ENCODE data around the gene ABCB11.
A peak's percentile ranks its signal among the peaks of the same experiment; 100 is the strongest.

ABCB11 gene

DNA sequence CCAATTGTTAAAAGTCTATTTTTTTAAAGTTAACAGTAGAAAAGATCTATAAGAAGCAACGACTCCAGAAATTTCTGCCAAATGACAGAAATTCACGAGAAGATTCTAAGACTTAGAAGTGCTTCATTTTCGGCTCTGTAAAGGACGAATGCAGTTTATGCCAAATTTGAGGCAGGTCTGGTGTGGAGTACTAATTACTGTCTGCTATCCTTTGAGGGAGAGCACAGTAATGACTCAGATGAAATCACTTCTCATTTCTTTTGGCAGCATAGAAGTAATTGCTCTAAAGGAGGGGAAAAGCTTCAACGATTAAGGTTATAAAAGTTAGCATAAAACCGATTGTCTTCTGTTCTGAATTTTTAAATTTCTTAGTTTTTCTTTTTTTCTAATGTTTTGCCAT lies 118.7 kb downstream of the ABCB11 start:
- TF ChIP-seq CTCF (IDR thresholded peaks at IDR 0.05; ENCODE audit: low read depth, low read length), result no peak
- Histone ChIP-seq H4K20me1 (ENCODE audit: insufficient read depth, low read length) (no peaks in the 10 kb centered on the region), H3K4me2 (ENCODE audit: low read length) (peak overlapping the region; percentile 86), H3K9me3 (ENCODE audit: insufficient read depth, low read length) (no peaks in the 10 kb centered on the region), H3K9ac (ENCODE audit: low read length) (peak overlapping the region; percentile 17; the same call in 1 of the 2 replicates), H3K27ac (ENCODE audit: low read length) (no peak overlapping the region), H3K4me3 (ENCODE audit: low read length) (peak overlapping the region; percentile 77), H3K4me1 (ENCODE audit: low read length) (peaks cover 9% of the 10 kb centered on the region), H3K79me2 (ENCODE audit: low read length) (no peaks in the 10 kb centered on the region), H3K27me3 (ENCODE audit: low read depth, low read length) (peaks cover 18% of the 10 kb centered on the region), H3K36me3 (replicated peaks; ENCODE audit: low read depth, low read length) (no peaks in the 10 kb centered on the region), H2AFZ (ENCODE audit: low read depth, low read length) (0 out of 2 replicates have a peak overlapping the region, but pooled peaks have one; percentile 19)

GRCh38 chr2:168910330-168910729 lies 120.8 kb downstream of the ABCB11 start:
- Histone ChIP-seq H3K9me3 (ENCODE audit: insufficient read depth, low read length) (no peaks in the 10 kb centered on the region), H3K27me3 (ENCODE audit: low read depth, low read length) (peaks cover 27% of the 10 kb centered on the region), H3K36me3 (replicated peaks; ENCODE audit: low read depth, low read length) (no peaks in the 10 kb centered on the region), H2AFZ (ENCODE audit: low read depth, low read length) (no peak overlapping the region), H4K20me1 (ENCODE audit: insufficient read depth, low read length) (no peaks in the 10 kb centered on the region), H3K79me2 (ENCODE audit: low read length) (no peaks in the 10 kb centered on the region), H3K4me2 (ENCODE audit: low read length) (no peak overlapping the region), H3K27ac (ENCODE audit: low read length) (no peak overlapping the region), H3K9ac (ENCODE audit: low read length) (no peak overlapping the region), H3K4me3 (ENCODE audit: low read length) (no peak overlapping the region), H3K4me1 (ENCODE audit: low read length) (peaks cover 9% of the 10 kb centered on the region)
- TF ChIP-seq EZH2phosphoT487 (IDR thresholded peaks at IDR 0.05; ENCODE audit: low read depth) (no peak), CTCF (IDR thresholded peaks at IDR 0.05; ENCODE audit: low read depth, low read length) (no peak)

- Histone ChIP-seq H3K9me3 (ENCODE audit: insufficient read depth, low read length) (no peaks in the 10 kb centered on the region), H2AFZ (ENCODE audit: low read depth, low read length) (no peak overlapping the region), H3K9ac (ENCODE audit: low read length) (no peak overlapping the region), H3K4me3 (ENCODE audit: low read length) (no peak overlapping the region), H3K27me3 (ENCODE audit: low read depth, low read length) (peaks cover 25% of the 10 kb centered on the region), H3K4me1 (ENCODE audit: low read length) (peaks cover 9% of the 10 kb centered on the region), H3K79me2 (ENCODE audit: low read length) (no peaks in the 10 kb centered on the region), H3K36me3 (replicated peaks; ENCODE audit: low read depth, low read length) (no peaks in the 10 kb centered on the region), H4K20me1 (ENCODE audit: insufficient read depth, low read length) (no peaks in the 10 kb centered on the region), H3K4me2 (ENCODE audit: low read length) (no peak overlapping the region), H3K27ac (ENCODE audit: low read length) (no peak overlapping the region)
- TF ChIP-seq CTCF (IDR thresholded peaks at IDR 0.05; ENCODE audit: low read depth, low read length) (no peak), EZH2phosphoT487 (IDR thresholded peaks at IDR 0.05; ENCODE audit: low read depth) (no peak)
These were observed 123.0 kb downstream of the ABCB11 start for GRCh38 chr2:168907940-168908662.

DNA sequence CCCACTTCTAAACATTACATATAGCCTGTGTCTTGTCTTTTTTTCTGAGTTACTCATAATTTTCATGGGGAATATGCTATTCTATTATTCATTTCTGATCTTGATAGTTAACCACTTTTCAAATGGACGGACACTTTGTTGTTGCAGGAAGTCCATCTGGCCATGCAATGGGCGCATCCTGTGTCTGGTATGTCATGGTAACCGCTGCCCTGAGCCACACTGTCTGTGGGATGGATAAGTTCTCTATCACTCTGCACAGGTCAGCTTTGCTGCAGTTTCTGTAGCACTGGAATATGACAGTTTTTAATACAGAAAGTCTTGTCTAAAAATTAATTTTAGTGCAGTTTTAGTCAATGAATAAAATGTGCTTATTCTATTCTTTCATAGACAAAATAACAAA lies 126.8 kb downstream of the ABCB11 start:
- TF ChIP-seq EZH2phosphoT487 (IDR thresholded peaks at IDR 0.05; ENCODE audit: low read depth), result no peak
- TF ChIP-seq CTCF (IDR thresholded peaks at IDR 0.05; ENCODE audit: low read depth, low read length), result no peak
- Histone ChIP-seq H2AFZ (ENCODE audit: low read depth, low read length) (no peak overlapping the region), H3K9me3 (ENCODE audit: insufficient read depth, low read length) (no peaks in the 10 kb centered on the region), H3K36me3 (replicated peaks; ENCODE audit: low read depth, low read length) (no peaks in the 10 kb centered on the region), H3K4me3 (ENCODE audit: low read length) (no peak overlapping the region), H4K20me1 (ENCODE audit: insufficient read depth, low read length) (no peaks in the 10 kb centered on the region), H3K4me1 (ENCODE audit: low read length) (no peaks in the 10 kb centered on the region), H3K79me2 (ENCODE audit: low read length) (no peaks in the 10 kb centered on the region), H3K4me2 (ENCODE audit: low read length) (no peak overlapping the region), H3K9ac (ENCODE audit: low read length) (no peak overlapping the region), H3K27ac (ENCODE audit: low read length) (no peak overlapping the region), H3K27me3 (ENCODE audit: low read depth, low read length) (0 out of 2 replicates have a peak, but pooled peaks cover 15% of the 10 kb centered on the region)

Measured in OCI-LY3 (cell line).